ENCODE data around the gene SLC29A3.

GRCh38 chr10:71294091-71294561, 24.9 kb upstream of the SLC29A3 start:
- TF ChIP-seq, protein P1, sequence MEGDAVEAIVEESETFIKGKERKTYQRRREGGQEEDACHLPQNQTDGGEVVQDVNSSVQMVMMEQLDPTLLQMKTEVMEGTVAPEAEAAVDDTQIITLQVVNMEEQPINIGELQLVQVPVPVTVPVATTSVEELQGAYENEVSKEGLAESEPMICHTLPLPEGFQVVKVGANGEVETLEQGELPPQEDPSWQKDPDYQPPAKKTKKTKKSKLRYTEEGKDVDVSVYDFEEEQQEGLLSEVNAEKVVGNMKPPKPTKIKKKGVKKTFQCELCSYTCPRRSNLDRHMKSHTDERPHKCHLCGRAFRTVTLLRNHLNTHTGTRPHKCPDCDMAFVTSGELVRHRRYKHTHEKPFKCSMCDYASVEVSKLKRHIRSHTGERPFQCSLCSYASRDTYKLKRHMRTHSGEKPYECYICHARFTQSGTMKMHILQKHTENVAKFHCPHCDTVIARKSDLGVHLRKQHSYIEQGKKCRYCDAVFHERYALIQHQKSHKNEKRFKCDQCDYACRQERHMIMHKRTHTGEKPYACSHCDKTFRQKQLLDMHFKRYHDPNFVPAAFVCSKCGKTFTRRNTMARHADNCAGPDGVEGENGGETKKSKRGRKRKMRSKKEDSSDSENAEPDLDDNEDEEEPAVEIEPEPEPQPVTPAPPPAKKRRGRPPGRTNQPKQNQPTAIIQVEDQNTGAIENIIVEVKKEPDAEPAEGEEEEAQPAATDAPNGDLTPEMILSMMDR (IDR thresholded peaks at IDR 0.05) = no peak
- TF ChIP-seq POLR2A (IDR thresholded peaks at IDR 0.05) (no peak), POLR2AphosphoS5 (IDR thresholded peaks at IDR 0.05) (no peak)

Data from breast epithelium (tissue), 3 donors.